Activated CD4-positive, alpha-beta memory T cell treated with anti-CD3 and anti-CD28 coated beads, Interleukin-2, amount 10 ng/mL, durations not matched to agents 7 days and 5 days (primary cell): Measurements from ENCODE around the gene NFIA. TPM values are rescaled to one million over a fixed set of nuclear protein-coding genes. Genes with fewer than 3 reads are reported as not detected.

Experiments used
- CTCF ChIA-PET: fragments of 350-600 bp; sonication (Branson Sonifier 250); formaldehyde crosslinking; loops from one replicate; lab custom pipeline; 2021; ENCODE audit warnings: antibody characterized with exemption, inconsistent platforms; lab: Charles Lee
- POLR2A ChIA-PET: fragments of 350-600 bp; sonication (Branson Sonifier 250); formaldehyde crosslinking; loops from one replicate; lab custom pipeline; 2021; ENCODE audit warnings: antibody characterized with exemption; lab: Charles Lee
- DNase-seq: peaks from one replicate; pipeline ENCODE4 v3.0.0-alpha.2; 2020
- H3K27ac Mint-ChIP-seq: one replicate; pipeline ENCODE4 v1.8.0; 2021; ENCODE audit warnings: mild to moderate bottlenecking, mixed read lengths
- H3K27me3 Mint-ChIP-seq: one replicate; pipeline ENCODE4 v1.8.0; 2021; ENCODE audit warnings: mixed read lengths
- H3K36me3 Mint-ChIP-seq: one replicate; pipeline ENCODE4 v1.8.0; 2021; ENCODE audit warnings: low read depth, mixed read lengths
- H3K4me1 Mint-ChIP-seq: one replicate; pipeline ENCODE4 v1.8.0; 2021; ENCODE audit warnings: mixed read lengths
- H3K4me3 Mint-ChIP-seq: one replicate; pipeline ENCODE4 v1.8.0; 2021; ENCODE audit warnings: mild to moderate bottlenecking, mixed read lengths
- H3K9me3 Mint-ChIP-seq: one replicate; pipeline ENCODE4 v1.8.0; 2021; ENCODE audit warnings: mixed read lengths
- total RNA-seq, 2 experiments: library from RNA; stranded (reverse); gene quantifications; one replicate each; pipeline ENCODE4 v1.2.3, GENCODE V29; 2021

NFIA gene
- total RNA-seq, 2 experiments from 2014 or later, result 2.4 to 3.0 TPM

GRCh38 chr1:61389194-61389925 is 307.0 kb downstream of the NFIA start:
- H3K4me3 Mint-ChIP-seq, result no peak overlapping the region
- no peaks in the 10 kb centered on the region for H3K9me3 Mint-ChIP-seq
- no peaks in the 10 kb centered on the region for H3K27me3 Mint-ChIP-seq
- H3K36me3 Mint-ChIP-seq, result peaks cover 4% of the 10 kb centered on the region
- DNase-seq, result no peak
- peaks cover 23% of the 10 kb centered on the region for H3K4me1 Mint-ChIP-seq
- H3K27ac Mint-ChIP-seq, result no peak overlapping the region
- POLR2A ChIA-PET, result no interaction called here
- CTCF ChIA-PET, result interaction anchor here (0.5 kb wide), 1 partner anchor 1309 kb away, joined by 3 read pairs; no protein-coding TSS in a partner anchor

DNA sequence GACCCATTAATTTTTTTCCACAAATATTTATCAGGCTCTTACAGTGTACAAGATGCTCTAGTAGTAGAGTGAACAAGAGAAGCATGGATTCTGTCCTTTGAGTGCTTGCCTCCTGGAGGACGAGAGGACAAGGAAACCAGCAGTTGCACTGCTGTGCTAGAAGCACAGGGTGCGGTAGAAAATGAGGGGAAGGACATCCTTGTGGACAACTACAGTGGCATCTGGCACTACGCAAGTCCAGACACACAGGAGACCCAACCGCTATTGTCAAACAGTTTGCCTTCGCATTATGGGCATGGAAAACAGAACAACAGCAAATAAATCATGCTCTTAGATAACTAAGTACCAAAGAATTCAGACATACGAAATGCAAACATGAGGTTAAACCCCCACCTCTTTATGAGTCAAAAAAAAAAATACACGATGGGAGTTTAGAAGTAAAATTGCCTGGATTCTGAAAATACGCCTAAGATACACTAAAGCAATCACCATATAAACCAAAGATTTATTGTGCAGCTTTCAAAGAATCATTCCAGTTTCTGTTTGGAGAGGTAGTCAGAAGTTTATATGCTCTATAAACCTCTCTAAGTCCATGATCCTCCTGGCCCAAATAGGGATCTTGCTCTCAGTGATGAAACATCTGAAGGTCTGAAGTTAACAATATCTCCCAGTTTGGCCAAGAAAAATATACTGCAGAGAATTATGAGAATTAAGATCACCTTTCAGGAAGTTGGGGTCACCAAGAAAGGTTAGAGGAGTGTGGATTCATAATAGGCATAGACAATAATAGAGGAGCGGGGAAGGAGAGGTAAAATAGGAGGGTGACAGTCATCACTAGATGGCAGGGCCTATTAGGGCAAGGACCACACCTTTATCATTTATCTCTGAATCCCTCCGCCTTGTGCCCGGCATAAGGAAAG is 307.8 kb downstream of the NFIA start:
- CTCF ChIA-PET, result interaction anchor here (0.5 kb wide), 1 partner anchor 1309 kb away, joined by 3 read pairs; no protein-coding TSS in a partner anchor
- H3K36me3 Mint-ChIP-seq, result peaks cover 4% of the 10 kb centered on the region
- POLR2A ChIA-PET, result no interaction called here
- peaks cover 23% of the 10 kb centered on the region for H3K4me1 Mint-ChIP-seq
- no peak overlapping the region for H3K27ac Mint-ChIP-seq
- no peaks in the 10 kb centered on the region for H3K9me3 Mint-ChIP-seq
- no peak overlapping the region for H3K4me3 Mint-ChIP-seq
- H3K27me3 Mint-ChIP-seq, result no peaks in the 10 kb centered on the region
- no peak for DNase-seq

DNA sequence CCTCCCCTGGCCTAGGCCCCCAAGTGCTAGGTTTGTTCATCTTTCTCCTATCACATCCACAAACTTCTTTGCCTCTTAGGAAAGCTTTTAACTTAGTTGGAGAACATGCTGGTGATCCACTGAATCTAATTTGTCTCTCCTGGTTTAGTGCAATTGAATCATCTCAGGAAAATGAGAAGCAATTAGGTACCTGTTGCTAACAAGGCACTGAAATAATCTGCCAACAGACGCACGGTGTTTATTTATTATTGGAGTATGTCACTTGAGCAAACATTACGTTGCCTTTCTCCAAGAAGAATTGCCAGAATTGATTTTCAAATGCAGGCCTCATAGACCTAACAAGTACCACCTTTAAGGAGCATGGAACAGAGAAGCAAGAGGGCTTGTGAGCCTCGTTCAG is 309.4 kb downstream of the NFIA start:
- POLR2A ChIA-PET, result no interaction called here
- Mint-ChIP-seq H3K36me3 (peaks cover 4% of the 10 kb centered on the region), H3K27me3 (no peaks in the 10 kb centered on the region), H3K27ac (no peak overlapping the region), H3K9me3 (no peaks in the 10 kb centered on the region), H3K4me3 (no peak overlapping the region), H3K4me1 (peaks cover 18% of the 10 kb centered on the region)
- no peak for DNase-seq
- CTCF ChIA-PET, result no interaction called here

DNA sequence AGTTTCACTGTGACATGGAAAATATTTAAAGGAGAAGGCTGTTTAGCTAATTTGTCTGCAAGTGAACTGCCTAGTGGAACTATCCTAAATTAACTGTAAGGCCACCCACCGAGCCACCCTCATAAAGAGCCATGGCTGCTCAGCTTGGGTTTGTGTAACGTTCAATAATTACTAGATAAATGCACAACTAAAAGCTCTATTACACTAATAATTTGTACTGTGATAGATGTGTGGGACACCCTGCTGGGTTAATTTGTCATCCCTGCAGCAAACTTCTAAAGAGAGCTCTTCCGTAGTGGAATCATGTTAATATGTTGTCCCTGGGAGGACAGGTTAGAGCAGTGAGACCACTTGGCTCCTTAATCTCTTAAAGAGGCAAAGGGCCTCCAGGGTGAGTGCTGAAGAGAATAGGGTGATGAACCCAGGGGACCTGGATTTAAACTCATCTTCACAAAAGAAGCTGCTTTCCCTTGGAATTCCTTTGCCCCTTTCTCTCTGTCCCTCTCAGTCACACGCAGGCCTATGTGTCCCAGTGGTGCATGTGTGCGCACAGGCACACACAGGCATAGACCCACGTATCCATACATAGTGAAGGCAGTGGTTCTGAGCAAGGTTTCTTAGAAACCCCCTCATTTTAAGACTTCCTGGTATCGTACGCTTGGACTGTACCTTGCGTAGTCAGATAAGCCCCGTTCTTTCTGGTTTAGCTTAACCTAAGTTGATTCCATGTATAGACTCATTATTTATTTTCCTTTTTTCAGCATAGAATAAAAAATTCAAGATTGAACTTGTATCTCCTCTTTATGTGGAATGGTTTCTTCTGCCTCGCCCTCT is 310.3 kb downstream of the NFIA start:
- no peak for DNase-seq
- Mint-ChIP-seq H3K4me1 (peaks cover 9% of the 10 kb centered on the region), H3K4me3 (no peak overlapping the region), H3K9me3 (no peaks in the 10 kb centered on the region), H3K27me3 (no peaks in the 10 kb centered on the region), H3K27ac (no peak overlapping the region), H3K36me3 (peaks cover 4% of the 10 kb centered on the region)
- ChIA-PET CTCF (interaction anchor here (0.6 kb wide), 1 partner anchor 413 kb away, joined by 3 read pairs; no protein-coding TSS in a partner anchor), POLR2A (no interaction called here)

GRCh38 chr1:61393575-61393974 is 311.2 kb downstream of the NFIA start:
- Mint-ChIP-seq H3K36me3 (peaks cover 4% of the 10 kb centered on the region), H3K4me3 (no peak overlapping the region), H3K27me3 (no peaks in the 10 kb centered on the region), H3K4me1 (peaks cover 1% of the 10 kb centered on the region), H3K27ac (no peak overlapping the region), H3K9me3 (no peaks in the 10 kb centered on the region)
- ChIA-PET POLR2A (no interaction called here), CTCF (interaction anchor here (0.6 kb wide), 1 partner anchor 414 kb away, joined by 3 read pairs; no protein-coding TSS in a partner anchor)
- no peak for DNase-seq

GRCh38 chr1:61395146-61395800 is 312.9 kb downstream of the NFIA start:
- Mint-ChIP-seq H3K27me3 (no peaks in the 10 kb centered on the region), H3K4me3 (no peak overlapping the region), H3K9me3 (no peaks in the 10 kb centered on the region), H3K4me1 (no peaks in the 10 kb centered on the region), H3K27ac (no peak overlapping the region), H3K36me3 (no peaks in the 10 kb centered on the region)
- ChIA-PET POLR2A (no interaction called here), CTCF (no interaction called here)
- no peak for DNase-seq

- Mint-ChIP-seq H3K9me3 (no peaks in the 10 kb centered on the region), H3K27ac (no peak overlapping the region), H3K4me3 (no peak overlapping the region), H3K27me3 (no peaks in the 10 kb centered on the region), H3K4me1 (no peaks in the 10 kb centered on the region), H3K36me3 (no peaks in the 10 kb centered on the region)
- ChIA-PET POLR2A (no interaction called here), CTCF (no interaction called here)
- no peak for DNase-seq
Measured at GRCh38 chr1:61397495-61397894, 315.1 kb downstream of the NFIA start.

- no peaks in the 10 kb centered on the region for H3K4me1 Mint-ChIP-seq
- H3K27ac Mint-ChIP-seq, result no peak overlapping the region
- H3K27me3 Mint-ChIP-seq, result no peaks in the 10 kb centered on the region
- CTCF ChIA-PET, result no interaction called here
- H3K9me3 Mint-ChIP-seq, result no peaks in the 10 kb centered on the region
- DNase-seq, result no peak
- H3K4me3 Mint-ChIP-seq, result no peak overlapping the region
- POLR2A ChIA-PET, result no interaction called here
- no peaks in the 10 kb centered on the region for H3K36me3 Mint-ChIP-seq
Measured at GRCh38 chr1:61397935-61398334, 315.6 kb downstream of the NFIA start.

GRCh38 chr1:61399199-61399598 is 316.8 kb downstream of the NFIA start:
- Mint-ChIP-seq H3K27ac (no peak overlapping the region), H3K9me3 (no peaks in the 10 kb centered on the region), H3K36me3 (no peaks in the 10 kb centered on the region), H3K27me3 (no peaks in the 10 kb centered on the region), H3K4me3 (no peak overlapping the region), H3K4me1 (peaks cover 5% of the 10 kb centered on the region)
- CTCF ChIA-PET, result no interaction called here
- POLR2A ChIA-PET, result no interaction called here
- DNase-seq, result no peak

GRCh38 chr1:61400131-61400770 is 317.9 kb downstream of the NFIA start:
- no peak overlapping the region for H3K27ac Mint-ChIP-seq
- H3K27me3 Mint-ChIP-seq, result no peaks in the 10 kb centered on the region
- H3K9me3 Mint-ChIP-seq, result no peaks in the 10 kb centered on the region
- peaks cover 5% of the 10 kb centered on the region for H3K4me1 Mint-ChIP-seq
- no peak for DNase-seq
- no peaks in the 10 kb centered on the region for H3K36me3 Mint-ChIP-seq
- ChIA-PET CTCF (no interaction called here), POLR2A (no interaction called here)
- H3K4me3 Mint-ChIP-seq, result no peak overlapping the region

GRCh38 chr1:61400997-61401396 is 318.6 kb downstream of the NFIA start:
- Mint-ChIP-seq H3K27me3 (no peaks in the 10 kb centered on the region), H3K36me3 (no peaks in the 10 kb centered on the region), H3K4me3 (no peak overlapping the region), H3K9me3 (no peaks in the 10 kb centered on the region), H3K27ac (no peak overlapping the region), H3K4me1 (peaks cover 5% of the 10 kb centered on the region)
- DNase-seq, result no peak
- CTCF ChIA-PET, result no interaction called here
- POLR2A ChIA-PET, result no interaction called here
